Renal pelvis (tissue), 4 donors: Measurements from ENCODE around the gene ASB18. TPM values are rescaled to one million over a fixed set of nuclear protein-coding genes. Genes with fewer than 3 reads are reported as not detected.

Experiments used
- DNase-seq: peaks from one replicate; pipeline ENCODE4 v3.0.0-alpha.2; 2013
- polyA plus RNA-seq, 3 donors: library from polyadenylated mRNA; unstranded; fragments of 120-200 nt; gene quantifications; one replicate each; pipeline ENCODE4 v1.2.1, GENCODE V29; 2013; ENCODE audit not compliant: insufficient read length in 3 of 3

ASB18 gene
- polyA plus RNA-seq, 3 donors = 0.07 to 0.13 TPM; not detected in 1

- DNase-seq = no peak
Observed at GRCh38 chr2:236241181-236242056, 22.8 kb downstream of the ASB18 start.

GRCh38 chr2:236240228-236240990, 23.8 kb downstream of the ASB18 start:
- no peak for DNase-seq

- no peak for DNase-seq
Observed at GRCh38 chr2:236239276-236240065, 24.7 kb downstream of the ASB18 start.

GRCh38 chr2:236238751-236239150, 25.5 kb downstream of the ASB18 start:
- no peak for DNase-seq

GRCh38 chr2:236237468-236238190, 26.6 kb downstream of the ASB18 start:
- DNase-seq = no peak

GRCh38 chr2:236236559-236237452, 27.4 kb downstream of the ASB18 start:
- no peak for DNase-seq

- DNase-seq = no peak
Observed at GRCh38 chr2:236229186-236229585, 35.0 kb downstream of the ASB18 start.

- DNase-seq = no peak
Observed at GRCh38 chr2:236223675-236224074, 40.5 kb downstream of the ASB18 start.

GRCh38 chr2:236221798-236222197, 42.4 kb downstream of the ASB18 start:
- DNase-seq = no peak

GRCh38 chr2:236219411-236219810, 44.8 kb downstream of the ASB18 start:
- DNase-seq = no peak

GRCh38 chr2:236217926-236218325, 46.3 kb downstream of the ASB18 start:
- no peak for DNase-seq

- no peak for DNase-seq
Observed at GRCh38 chr2:236216711-236217110, 47.5 kb downstream of the ASB18 start.

GRCh38 chr2:236215761-236216333, 48.4 kb downstream of the ASB18 start:
- no peak for DNase-seq

- DNase-seq = no peak
Observed at GRCh38 chr2:236215196-236215595, 49.0 kb downstream of the ASB18 start.

- no peak for DNase-seq
Observed at GRCh38 chr2:236214376-236214995, 49.7 kb downstream of the ASB18 start.

- peak; percentile 17 for DNase-seq
Observed at GRCh38 chr2:236211296-236211695, 52.9 kb downstream of the ASB18 start.

- DNase-seq = no peak
Observed at GRCh38 chr2:236210536-236210935, 53.7 kb downstream of the ASB18 start.

- no peak for DNase-seq
Observed at GRCh38 chr2:236209996-236210395, 54.2 kb downstream of the ASB18 start.

GRCh38 chr2:236209535-236209934, 54.7 kb downstream of the ASB18 start:
- no peak for DNase-seq
